ENCODE results near the gene GRHL3.
A peak's percentile ranks its signal among the peaks of the same experiment; 100 is the strongest.

GRHL3 gene

GRCh38 chr1:24293392-24294227 is 25.5 kb upstream of the GRHL3 start:
- DNase-seq (ENCODE audit: low spot score) = no peak

GRCh38 chr1:24294228-24294672 is 24.9 kb upstream of the GRHL3 start:
- DNase-seq (ENCODE audit: low spot score) = peak; percentile 83

GRCh38 chr1:24294716-24295371 is 24.3 kb upstream of the GRHL3 start:
- peak; percentile 43 for DNase-seq (ENCODE audit: low spot score)

GRCh38 chr1:24295535-24295934 is 23.6 kb upstream of the GRHL3 start:
- DNase-seq (ENCODE audit: low spot score) = no peak

GRCh38 chr1:24297187-24297851 is 21.8 kb upstream of the GRHL3 start:
- DNase-seq (ENCODE audit: low spot score) = no peak

- DNase-seq (ENCODE audit: low spot score) = no peak
Observed at GRCh38 chr1:24297852-24298232, 21.3 kb upstream of the GRHL3 start.

- DNase-seq (ENCODE audit: low spot score) = no peak
Observed at GRCh38 chr1:24298606-24299005, 20.6 kb upstream of the GRHL3 start.

- DNase-seq (ENCODE audit: low spot score) = no peak
Observed at GRCh38 chr1:24299901-24300300, 19.3 kb upstream of the GRHL3 start.

- no peak for DNase-seq (ENCODE audit: low spot score)
Observed at GRCh38 chr1:24300971-24301784, 18.0 kb upstream of the GRHL3 start.

- no peak for DNase-seq (ENCODE audit: low spot score)
Observed at GRCh38 chr1:24301785-24302175, 17.4 kb upstream of the GRHL3 start.

GRCh38 chr1:24302209-24302611 is 16.9 kb upstream of the GRHL3 start:
- no peak for DNase-seq (ENCODE audit: low spot score)

GRCh38 chr1:24303600-24303999 is 15.6 kb upstream of the GRHL3 start:
- no peak for DNase-seq (ENCODE audit: low spot score)

GRCh38 chr1:24304763-24305162 is 14.4 kb upstream of the GRHL3 start:
- no peak for DNase-seq (ENCODE audit: low spot score)

- no peak for DNase-seq (ENCODE audit: low spot score)
Observed at GRCh38 chr1:24308365-24309015, 10.7 kb upstream of the GRHL3 start.

- DNase-seq (ENCODE audit: low spot score) = no peak
Observed at GRCh38 chr1:24309762-24310485, 9.2 kb upstream of the GRHL3 start.

GRCh38 chr1:24311234-24311633 is 7.9 kb upstream of the GRHL3 start:
- no peak for DNase-seq (ENCODE audit: low spot score)

GRCh38 chr1:24311741-24312140 is 7.4 kb upstream of the GRHL3 start:
- no peak for DNase-seq (ENCODE audit: low spot score)

GRCh38 chr1:24315391-24315790 is 3.8 kb upstream of the GRHL3 start:
- DNase-seq (ENCODE audit: low spot score) = no peak

GRCh38 chr1:24316645-24317044 is 2.5 kb upstream of the GRHL3 start:
- no peak for DNase-seq (ENCODE audit: low spot score)

- no peak for DNase-seq (ENCODE audit: low spot score)
Observed at GRCh38 chr1:24317081-24317480, 2.1 kb upstream of the GRHL3 start.
